B cell (primary cell): ENCODE data around the gene ARMC9.

Source experiments
- CTCF ChIP-seq: fragments of 200-600 bp; IDR thresholded peaks from one replicate; pipeline ENCODE4 v1.8.0; 2022; ENCODE audit warnings: antibody characterized with exemption, mild to moderate bottlenecking
- EZH2 ChIP-seq: IDR thresholded peaks from 2 replicates; pipeline ENCODE4 v1.6.1; 2012; ENCODE audit warnings: borderline replicate concordance, low read depth, mild to moderate bottlenecking, moderate library complexity, low read length; ENCODE audit not compliant: insufficient read depth, poor library complexity, severe bottlenecking

GRCh38 chr2:231204146-231204545, 5.7 kb downstream of the ARMC9 start:
- no peak for TF ChIP-seq CTCF
- no peak for TF ChIP-seq EZH2
